Upper lobe of left lung (tissue), 6 donors: Measurements from ENCODE around the gene GRIK3. TPM values are rescaled to one million over a fixed set of nuclear protein-coding genes. Genes with fewer than 3 reads are reported as not detected.

ENCODE experiments used
- ATAC-seq, 2 donors: fragments of 200-7000 bp; cut with Tn5 transposase; one replicate each; pipeline ENCODE4 v1.9.1; 2022; ENCODE audit warnings: mild to moderate bottlenecking in 2 of 2, moderate library complexity in 2 of 2; ENCODE audit not compliant: low FRiP score in 2 of 2
- DNase-seq, 2 donors: peaks; one replicate each; pipeline ENCODE4 v3.0.0-alpha.2; 2019 to 2020
- H3K27ac ChIP-seq, 4 donors: fragments of 200-600 bp; sonication (generic); one replicate each; pipeline ENCODE4 v1.5.1; 2016 to 2019
- H3K27me3 ChIP-seq, 4 donors: fragments of 200-600 bp; sonication (generic); one replicate each; pipeline ENCODE4 v1.5.1; 2017 to 2019
- H3K36me3 ChIP-seq, 4 donors: fragments of 200-600 bp; sonication (generic); one replicate each; pipeline ENCODE4 v1.5.1; 2016 to 2019
- H3K4me1 ChIP-seq, 4 donors: fragments of 200-600 bp; sonication (generic); one replicate each; pipeline ENCODE4 v1.5.1; 2018 to 2019
- H3K4me3 ChIP-seq, 4 donors: fragments of 200-600 bp; sonication (generic); one replicate each; pipeline ENCODE4 v1.5.1; 2017 to 2019; ENCODE audit warnings: mild to moderate bottlenecking in 2 of 4, moderate library complexity in 1 of 4
- H3K9me3 ChIP-seq, 4 donors: fragments of 200-600 bp; sonication (generic); one replicate each; pipeline ENCODE4 v1.5.1; 2018 to 2019
- CTCF ChIP-seq, 6 experiments: fragments of 450-650 bp in 4 of 6; fragments of 200-600 bp in 2 of 6; sonication (generic) in 2 of 6; IDR thresholded peaks; one replicate each; pipeline ENCODE4 v1.5.1; 2016 to 2019; ENCODE audit warnings: antibody characterized with exemption in 6 of 6
- EP300 ChIP-seq, 4 donors: sonication (generic); formaldehyde crosslinking; IDR thresholded peaks; one replicate each; pipeline ENCODE4 v1.5.1; 2017; ENCODE audit warnings: antibody characterized with exemption in 4 of 4, control low read depth in 2 of 4
- POLR2A ChIP-seq, 4 donors: fragments of 450-650 bp; IDR thresholded peaks; one replicate each; pipeline ENCODE4 v1.5.1; 2016 to 2017; ENCODE audit warnings: antibody characterized with exemption in 4 of 4, mild to moderate bottlenecking in 2 of 4
- POLR2AphosphoS5 ChIP-seq, 2 donors: sonication (generic); formaldehyde crosslinking; IDR thresholded peaks; one replicate each; pipeline ENCODE4 v1.5.1; 2017; ENCODE audit warnings: antibody characterized with exemption in 2 of 2
- WGBS, 2 donors: methylation state at CpG; one replicate each; pipeline ENCODE4 v1.1.5; 2017 to 2018; 5-methylcytosine and 5-hydroxymethylcytosine counted together
- total RNA-seq, 6 donors: library from RNA; depleted of rRNA in 4 of 6; stranded (reverse); fragments of >200 nt in 4 of 6; gene quantifications; one replicate each; pipeline versions ENCODE4 v1.1.0 to v1.2.1, GENCODE V29; 2016 to 2021
- donor health status: DM: no; HTN: no; CAD: no; lungs with moderate emphysema.
- donor health status: DM: no; HTN: yes; CAD: no; lungs with severe emphysema.

GRIK3 gene
- total RNA-seq, 6 donors from 2014 or later = 0.10 to 0.22 TPM; not detected in 4

DNA sequence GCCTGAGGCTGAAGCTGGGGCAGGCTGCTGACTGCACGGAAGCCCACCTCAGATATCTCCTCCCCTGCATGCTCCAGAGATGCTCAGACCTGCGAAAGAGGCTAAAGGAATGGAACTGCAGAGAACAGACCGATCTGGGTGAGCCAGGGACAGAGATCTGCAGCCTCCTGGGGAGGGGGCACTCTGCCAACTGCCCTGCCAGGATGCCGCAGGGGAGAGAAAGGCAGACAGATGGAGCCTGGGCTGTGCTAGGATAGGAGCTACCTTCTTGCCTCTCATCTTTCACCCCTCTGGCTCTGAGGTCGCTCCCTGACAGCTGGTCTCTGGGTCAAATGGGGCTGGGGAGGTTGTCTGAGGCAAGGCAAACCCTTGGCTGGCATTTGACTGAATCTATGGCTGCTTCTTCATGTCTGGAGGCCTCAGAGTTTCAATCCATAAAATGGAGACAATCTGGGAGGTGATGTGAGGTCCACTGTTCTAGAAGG lies 238.2 kb downstream of the GRIK3 start:
- ATAC-seq = no peak
- 78 to 89% methylated on average over 5 of the region's 5 CpGs for WGBS, 2 donors

DNA sequence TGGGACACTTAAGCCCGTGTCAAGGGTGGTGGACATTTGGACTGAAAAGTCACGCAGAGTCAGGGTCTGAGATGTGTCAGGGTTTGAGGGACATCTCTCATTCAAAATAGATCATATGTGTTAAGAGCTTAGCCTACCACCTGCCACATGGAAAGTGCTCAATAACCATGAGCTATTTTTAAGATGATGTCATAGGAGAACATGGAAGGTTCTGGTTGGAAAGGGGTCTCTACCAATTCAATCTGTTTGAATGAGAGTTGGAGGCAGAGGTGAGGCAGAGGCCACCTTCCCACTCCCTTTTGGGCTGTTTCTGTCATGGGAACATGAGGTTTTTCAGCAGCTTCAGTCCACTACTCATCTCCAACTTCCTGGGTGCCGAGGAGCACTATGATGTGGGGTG lies 239.9 kb downstream of the GRIK3 start:
- H3K36me3 ChIP-seq = no peaks in the 10 kb centered on the region
- H3K27me3 ChIP-seq = no peaks in the 10 kb centered on the region
- DNase-seq (no peak), ATAC-seq (no peak)
- no peak overlapping the region for H3K4me3 ChIP-seq
- no peaks in the 10 kb centered on the region for H3K4me1 ChIP-seq
- 92% methylated on average over 3 of the region's 3 CpGs for WGBS, 2 donors
- H3K27ac ChIP-seq = no peak overlapping the region
- no peaks in the 10 kb centered on the region for H3K9me3 ChIP-seq
- TF ChIP-seq POLR2A (IDR thresholded peaks at IDR 0.05) (no peak), CTCF (IDR thresholded peaks at IDR 0.05) (no peak), POLR2AphosphoS5 (IDR thresholded peaks at IDR 0.05) (no peak), EP300 (IDR thresholded peaks at IDR 0.05) (no peak)

More for the DNA sequence above, 238.2 kb downstream of the GRIK3 start:
- H3K4me1 ChIP-seq = no peaks in the 10 kb centered on the region
- no peaks in the 10 kb centered on the region for H3K9me3 ChIP-seq
- no peak for DNase-seq
- no peak overlapping the region for H3K4me3 ChIP-seq
- no peak for TF ChIP-seq EP300 (IDR thresholded peaks at IDR 0.05)
- TF ChIP-seq CTCF (IDR thresholded peaks at IDR 0.05) = no peak
- no peak for TF ChIP-seq POLR2AphosphoS5 (IDR thresholded peaks at IDR 0.05)
- no peak for TF ChIP-seq POLR2A (IDR thresholded peaks at IDR 0.05)
- H3K36me3 ChIP-seq = no peaks in the 10 kb centered on the region
- H3K27ac ChIP-seq = no peak overlapping the region
- no peaks in the 10 kb centered on the region for H3K27me3 ChIP-seq

DNA sequence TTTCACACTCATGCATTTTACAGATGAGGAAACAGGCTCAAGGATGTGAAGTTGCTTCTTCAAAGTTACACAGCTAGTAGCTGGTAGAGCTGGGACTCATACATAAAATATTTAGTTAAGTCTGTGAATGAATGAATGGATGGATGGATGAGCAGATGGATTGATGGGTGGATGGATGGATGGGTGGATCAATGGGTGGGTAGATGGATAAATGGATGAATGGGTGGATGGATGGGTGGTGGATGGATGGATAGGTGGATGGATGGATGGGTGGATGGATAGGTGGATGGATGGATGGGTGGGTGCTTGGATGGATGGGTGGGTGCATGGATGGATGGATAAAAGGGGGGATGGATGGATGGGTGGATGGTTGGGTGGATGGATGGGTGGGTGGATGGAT lies 240.9 kb downstream of the GRIK3 start:
- Histone ChIP-seq H3K4me3 (no peak overlapping the region), H3K27ac (no peak overlapping the region), H3K4me1 (no peaks in the 10 kb centered on the region), H3K36me3 (no peaks in the 10 kb centered on the region), H3K27me3 (no peaks in the 10 kb centered on the region), H3K9me3 (no peaks in the 10 kb centered on the region)
- no peak for ATAC-seq
- DNase-seq = no peak
- TF ChIP-seq CTCF (IDR thresholded peaks at IDR 0.05) (no peak), POLR2A (IDR thresholded peaks at IDR 0.05) (no peak), EP300 (IDR thresholded peaks at IDR 0.05) (no peak), POLR2AphosphoS5 (IDR thresholded peaks at IDR 0.05) (no peak)

GRCh38 chr1:36792292-36792691 lies 242.0 kb downstream of the GRIK3 start:
- ATAC-seq (no peak), DNase-seq (no peak)
- no peaks in the 10 kb centered on the region for H3K9me3 ChIP-seq
- H3K4me3 ChIP-seq = no peak overlapping the region
- H3K36me3 ChIP-seq = no peaks in the 10 kb centered on the region
- TF ChIP-seq POLR2A (IDR thresholded peaks at IDR 0.05) = no peak
- TF ChIP-seq EP300 (IDR thresholded peaks at IDR 0.05) = no peak
- no peak for TF ChIP-seq POLR2AphosphoS5 (IDR thresholded peaks at IDR 0.05)
- TF ChIP-seq CTCF (IDR thresholded peaks at IDR 0.05) = no peak
- H3K4me1 ChIP-seq = no peaks in the 10 kb centered on the region
- no peaks in the 10 kb centered on the region for H3K27me3 ChIP-seq
- 76 to 88% methylated on average over 4 to 8 of the region's 8 CpGs for WGBS, 2 donors
- H3K27ac ChIP-seq = no peak overlapping the region

- TF ChIP-seq EP300 (IDR thresholded peaks at IDR 0.05) (no peak), POLR2A (IDR thresholded peaks at IDR 0.05) (no peak), CTCF (IDR thresholded peaks at IDR 0.05) (no peak), POLR2AphosphoS5 (IDR thresholded peaks at IDR 0.05) (no peak)
- H3K27me3 ChIP-seq = no peaks in the 10 kb centered on the region
- no peak for ATAC-seq
- no peak overlapping the region for H3K27ac ChIP-seq
- no peaks in the 10 kb centered on the region for H3K36me3 ChIP-seq
- H3K4me3 ChIP-seq = no peak overlapping the region
- 49 to 76% methylated on average over 9 to 10 of the region's 10 CpGs for WGBS, 2 donors
- H3K4me1 ChIP-seq = no peaks in the 10 kb centered on the region
- DNase-seq = no peak
- H3K9me3 ChIP-seq = no peaks in the 10 kb centered on the region
Measured at GRCh38 chr1:36790191-36790590, 244.1 kb downstream of the GRIK3 start.
